HEK293 (cell line): Measurements from ENCODE around the gene NFKBIB.
A peak's percentile ranks its signal among the peaks of the same experiment; 100 is the strongest.

Experiments used
- CTCF ChIA-PET: fragments of 350-600 bp; formaldehyde crosslinking; extraction: SDS; loops from one replicate; lab custom pipeline; 2021; ENCODE audit warnings: antibody characterized with exemption; lab: Yijun Ruan, JAX
- POLR2A ChIA-PET: fragments of 300-600 bp; formaldehyde crosslinking; extraction: SDS; loops from one replicate; lab custom pipeline; 2020; ENCODE audit warnings: antibody characterized with exemption, inconsistent platforms; lab: Yijun Ruan, JAX
- H3K27ac ChIP-seq: fragments of 200-500 bp; sonication (Bioruptor generic); 2 replicates; pipeline ENCODE4 v1.5.1; 2014; ENCODE audit warnings: low read depth, low read length, control low read depth, inconsistent platforms; ENCODE audit errors: extremely low read depth
- H3K36me3 ChIP-seq, 2 experiments: fragments of 200-500 bp in 1 of 2; sonication (Bioruptor generic) in 1 of 2; 1 replicate in 1 of 2; 2 replicates in 1 of 2; pipeline ENCODE4 v1.5.1; 2014 to 2017; ENCODE audit warnings: inconsistent platforms in 2 of 2, low read length in 2 of 2; ENCODE audit not compliant: control insufficient read depth in 2 of 2, insufficient read depth in 1 of 2
- H3K4me1 ChIP-seq: fragments of 200-500 bp; sonication (Bioruptor generic); 2 replicates; pipeline ENCODE4 v1.5.1; 2014; ENCODE audit warnings: mild to moderate bottlenecking, low read length, inconsistent platforms; ENCODE audit not compliant: control insufficient read depth, insufficient read depth
- H3K4me3 ChIP-seq: 2 replicates; pipeline ENCODE4 v1.5.1; 2011; ENCODE audit warnings: low read depth, mild to moderate bottlenecking, control low read depth, low read length, moderate library complexity
- H3K9me3 ChIP-seq: fragments of 200-500 bp; sonication (Bioruptor generic); 2 replicates; pipeline ENCODE4 v1.5.1; 2014; ENCODE audit warnings: low read depth, low read length, inconsistent platforms; ENCODE audit not compliant: control insufficient read depth, insufficient read depth
- BCL11A ChIP-seq: fragments of 450-650 bp; formaldehyde crosslinking; IDR thresholded peaks from 2 replicates; pipeline ENCODE4 v1.5.1; 2016; ENCODE audit warnings: low read depth, missing biosample characterization, missing genetic modification characterization
- EGR2 ChIP-seq: fragments of 450-650 bp; formaldehyde crosslinking; IDR thresholded peaks from 2 replicates; pipeline ENCODE4 v1.5.1; 2016; ENCODE audit warnings: low read depth, missing biosample characterization, missing genetic modification characterization
- GLIS2 ChIP-seq: fragments of 450-650 bp; formaldehyde crosslinking; IDR thresholded peaks from 2 replicates; pipeline ENCODE4 v1.5.1; 2016; ENCODE audit warnings: missing biosample characterization, missing genetic modification characterization
- HOXD13 ChIP-seq: sonication (generic); formaldehyde crosslinking; IDR thresholded peaks from 2 replicates; pipeline ENCODE4 v1.8.0; 2022; ENCODE audit warnings: missing genetic modification reagents, borderline replicate concordance
- KLF1 ChIP-seq: fragments of 450-650 bp; formaldehyde crosslinking; IDR thresholded peaks from 2 replicates; pipeline ENCODE4 v1.5.1; 2016; ENCODE audit warnings: missing biosample characterization, missing genetic modification characterization
- KLF16 ChIP-seq: fragments of 450-650 bp; formaldehyde crosslinking; IDR thresholded peaks from 2 replicates; pipeline ENCODE4 v1.5.1; 2017; ENCODE audit warnings: missing biosample characterization, missing genetic modification characterization
- KLF7 ChIP-seq: fragments of 450-650 bp; formaldehyde crosslinking; IDR thresholded peaks from 2 replicates; pipeline ENCODE4 v1.5.1; 2016; ENCODE audit warnings: missing biosample characterization, missing genetic modification characterization, borderline replicate concordance
- MEIS1 ChIP-seq: sonication (generic); formaldehyde crosslinking; IDR thresholded peaks from 2 replicates; pipeline ENCODE4 v1.8.1; 2022; ENCODE audit warnings: missing genetic modification reagents, mild to moderate bottlenecking, borderline replicate concordance
- MZF1 ChIP-seq: fragments of 450-650 bp; formaldehyde crosslinking; IDR thresholded peaks from 2 replicates; pipeline ENCODE4 v1.5.1; 2017; ENCODE audit warnings: missing biosample characterization, missing genetic modification characterization, borderline replicate concordance
- OVOL3 ChIP-seq: fragments of 450-650 bp; formaldehyde crosslinking; IDR thresholded peaks from 2 replicates; pipeline ENCODE4 v1.5.1; 2016; ENCODE audit warnings: missing biosample characterization, missing genetic modification characterization
- TRIM28 ChIP-seq: IDR thresholded peaks from 2 replicates; pipeline ENCODE4 v1.6.1; 2011; ENCODE audit warnings: low read length, control low read depth, borderline replicate concordance
- WT1 ChIP-seq: fragments of 450-650 bp; formaldehyde crosslinking; IDR thresholded peaks from 2 replicates; pipeline ENCODE4 v1.5.1; 2016; ENCODE audit warnings: missing biosample characterization, missing genetic modification characterization
- ZBTB17 ChIP-seq: fragments of 450-650 bp; formaldehyde crosslinking; IDR thresholded peaks from 2 replicates; pipeline ENCODE4 v1.5.1; 2016; ENCODE audit warnings: missing biosample characterization, missing genetic modification characterization
- ZBTB21 ChIP-seq: fragments of 450-650 bp; formaldehyde crosslinking; IDR thresholded peaks from 2 replicates; pipeline ENCODE4 v1.5.1; 2017; ENCODE audit warnings: missing biosample characterization, missing genetic modification characterization
- ZNF112 ChIP-seq: fragments of 450-650 bp; formaldehyde crosslinking; IDR thresholded peaks from 2 replicates; pipeline ENCODE4 v1.5.0; 2017; ENCODE audit warnings: missing biosample characterization, missing genetic modification characterization
- ZNF114 ChIP-seq: fragments of 450-650 bp; formaldehyde crosslinking; IDR thresholded peaks from 2 replicates; pipeline ENCODE4 v1.5.0; 2017; ENCODE audit warnings: missing biosample characterization, missing genetic modification characterization
- ZNF174 ChIP-seq: fragments of 450-650 bp; formaldehyde crosslinking; IDR thresholded peaks from 2 replicates; pipeline ENCODE4 v1.5.0; 2017; ENCODE audit warnings: missing biosample characterization, mild to moderate bottlenecking, missing genetic modification characterization
- ZNF2 ChIP-seq: fragments of 450-650 bp; formaldehyde crosslinking; IDR thresholded peaks from 2 replicates; pipeline ENCODE4 v1.5.1; 2016; ENCODE audit warnings: missing biosample characterization, missing genetic modification characterization
- ZNF211 ChIP-seq: fragments of 450-650 bp; formaldehyde crosslinking; IDR thresholded peaks from 2 replicates; pipeline ENCODE4 v1.5.1; 2016; ENCODE audit warnings: low read depth, missing biosample characterization, missing genetic modification characterization
- ZNF366 ChIP-seq: fragments of 450-650 bp; formaldehyde crosslinking; conservative IDR thresholded peaks from 2 replicates; pipeline ENCODE4 v1.5.1; 2016; ENCODE audit warnings: missing biosample characterization, missing genetic modification characterization
- ZNF600 ChIP-seq: fragments of 450-650 bp; formaldehyde crosslinking; IDR thresholded peaks from 2 replicates; pipeline ENCODE4 v1.5.1; 2016; ENCODE audit warnings: missing biosample characterization, missing genetic modification characterization
- ZNF654 ChIP-seq: fragments of 450-650 bp; formaldehyde crosslinking; IDR thresholded peaks from 2 replicates; pipeline ENCODE4 v1.5.1; 2016; ENCODE audit warnings: low read depth, missing biosample characterization, missing genetic modification characterization
- ZNF658 ChIP-seq: fragments of 450-650 bp; formaldehyde crosslinking; IDR thresholded peaks from 2 replicates; pipeline ENCODE4; 2016; ENCODE audit warnings: missing biosample characterization, missing genetic modification characterization
- ZNF664 ChIP-seq: fragments of 450-650 bp; formaldehyde crosslinking; IDR thresholded peaks from 2 replicates; pipeline ENCODE4 v1.5.1; 2016; ENCODE audit warnings: missing biosample characterization, missing genetic modification characterization
- ZNF747 ChIP-seq: fragments of 450-650 bp; formaldehyde crosslinking; IDR thresholded peaks from 2 replicates; pipeline ENCODE4 v1.5.1; 2016; ENCODE audit warnings: missing biosample characterization, missing genetic modification characterization
- ZNF768 ChIP-seq: fragments of 450-650 bp; formaldehyde crosslinking; IDR thresholded peaks from 2 replicates; pipeline ENCODE4 v1.5.1; 2018; ENCODE audit warnings: missing biosample characterization, mild to moderate bottlenecking, missing genetic modification characterization
- ZSCAN16 ChIP-seq: fragments of 450-650 bp; formaldehyde crosslinking; IDR thresholded peaks from 2 replicates; pipeline ENCODE4 v1.5.1; 2016; ENCODE audit warnings: missing biosample characterization, missing genetic modification characterization
- ZSCAN23 ChIP-seq: fragments of 450-650 bp; formaldehyde crosslinking; IDR thresholded peaks from 2 replicates; pipeline ENCODE4 v1.5.1; 2016; ENCODE audit warnings: missing biosample characterization, missing genetic modification characterization
- ZXDB ChIP-seq: fragments of 450-650 bp; formaldehyde crosslinking; IDR thresholded peaks from 2 replicates; pipeline ENCODE4 v1.5.1; 2016; ENCODE audit warnings: missing biosample characterization, missing genetic modification characterization
- TF ChIP-seq, protein P1 (sequence below): fragments of 450-650 bp; formaldehyde crosslinking; IDR thresholded peaks from 2 replicates; pipeline ENCODE4 v1.5.1; 2016; ENCODE audit warnings: missing biosample characterization, missing genetic modification characterization, low read depth
- TF ChIP-seq, protein P2 (sequence below): fragments of 450-650 bp; formaldehyde crosslinking; IDR thresholded peaks from 2 replicates; pipeline ENCODE4 v1.5.1; 2016; ENCODE audit warnings: missing biosample characterization, missing genetic modification characterization
- TF ChIP-seq, protein P3 (sequence below): fragments of 450-650 bp; formaldehyde crosslinking; IDR thresholded peaks from 2 replicates; pipeline ENCODE4 v1.5.1; 2016; ENCODE audit warnings: missing biosample characterization, missing genetic modification characterization
- TF ChIP-seq, protein P4 (sequence below): fragments of 450-650 bp; formaldehyde crosslinking; IDR thresholded peaks from 2 replicates; pipeline ENCODE4 v1.5.1; 2016; ENCODE audit warnings: missing biosample characterization, missing genetic modification characterization

Gene NFKBIB

DNA sequence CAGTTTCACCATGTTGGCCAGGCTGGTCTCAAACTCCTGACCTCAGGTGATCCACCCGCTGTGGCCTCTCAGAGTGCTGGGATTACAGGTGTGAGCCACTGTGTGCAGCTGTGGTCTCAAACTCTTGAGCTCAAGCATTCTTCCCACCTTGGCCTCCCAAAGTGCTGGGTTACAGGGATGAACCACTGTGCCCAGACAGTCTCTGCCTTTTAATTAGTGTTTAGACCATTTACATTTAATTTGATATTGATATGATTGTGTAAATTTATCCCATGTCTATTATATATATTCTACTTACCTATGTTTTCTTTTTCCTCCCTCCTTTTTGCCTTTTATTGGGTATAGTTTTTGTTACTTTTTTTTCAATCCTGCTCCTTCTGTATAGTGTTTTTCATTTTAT is 1.9 kb downstream of the NFKBIB start:
- CTCF ChIA-PET: interaction anchor here (1.0 to 4.0 kb wide), 6 partner anchors 12 to 499 kb away, joined by 5 to 63 read pairs (median 6); partner anchors contain the start of genes FAM98C, MRPS12 and SARS2
- Histone ChIP-seq H3K9me3 (peaks cover 3% of the 10 kb centered on the region; the same call in 1 of the 2 replicates), H3K27ac (no peak overlapping the region), H3K36me3 (peaks cover 20 to 28% of the 10 kb centered on the region in 2 experiments), H3K4me3 (no peak overlapping the region), H3K4me1 (peaks cover 21% of the 10 kb centered on the region)
- POLR2A ChIA-PET: interaction anchor here (0.6 to 2.4 kb wide), 4 partner anchors 13 to 29 kb away, joined by 3 to 29 read pairs (median 7); partner anchors contain the start of genes MRPS12 and SARS2
- TF ChIP-seq ZNF600 (tag by site-specific recombination) (no peak), EGR2 (tag by site-specific recombination) (no peak), ZBTB17 (tag by site-specific recombination) (no peak), ZSCAN16 (0 out of 2 replicates have a peak, but pooled peaks have one; percentile 40), ZXDB (tag by site-specific recombination) (no peak), HOXD13 (CRISPR knock-in tag) (no peak), ZBTB21 (tag by site-specific recombination) (no peak), ZNF211 (tag by site-specific recombination) (no peak), ZNF174 (tag by site-specific recombination) (no peak), KLF7 (tag by site-specific recombination) (no peak), ZNF654 (tag by site-specific recombination) (no peak), BCL11A (tag by site-specific recombination) (no peak), ZNF112 (tag by site-specific recombination) (no peak), ZNF747 (tag by site-specific recombination) (no peak), ZNF2 (tag by site-specific recombination) (no peak), WT1 (tag by site-specific recombination) (no peak), KLF16 (tag by site-specific recombination) (0 out of 2 replicates have a peak, but pooled peaks have one; percentile 23), OVOL3 (tag by site-specific recombination) (no peak), ZNF114 (tag by site-specific recombination) (no peak), ZSCAN23 (tag by site-specific recombination) (no peak), KLF1 (tag by site-specific recombination) (no peak), ZNF768 (tag by site-specific recombination) (no peak), MZF1 (tag by site-specific recombination) (no peak), MEIS1 (no peak), ZNF658 (no peak), ZNF366 (tag by site-specific recombination) (no peak), TRIM28 (no peak), ZNF664 (peak; percentile 54; the same call in 1 of the 2 replicates), GLIS2 (tag by site-specific recombination) (no peak)
- TF ChIP-seq, protein P1, sequence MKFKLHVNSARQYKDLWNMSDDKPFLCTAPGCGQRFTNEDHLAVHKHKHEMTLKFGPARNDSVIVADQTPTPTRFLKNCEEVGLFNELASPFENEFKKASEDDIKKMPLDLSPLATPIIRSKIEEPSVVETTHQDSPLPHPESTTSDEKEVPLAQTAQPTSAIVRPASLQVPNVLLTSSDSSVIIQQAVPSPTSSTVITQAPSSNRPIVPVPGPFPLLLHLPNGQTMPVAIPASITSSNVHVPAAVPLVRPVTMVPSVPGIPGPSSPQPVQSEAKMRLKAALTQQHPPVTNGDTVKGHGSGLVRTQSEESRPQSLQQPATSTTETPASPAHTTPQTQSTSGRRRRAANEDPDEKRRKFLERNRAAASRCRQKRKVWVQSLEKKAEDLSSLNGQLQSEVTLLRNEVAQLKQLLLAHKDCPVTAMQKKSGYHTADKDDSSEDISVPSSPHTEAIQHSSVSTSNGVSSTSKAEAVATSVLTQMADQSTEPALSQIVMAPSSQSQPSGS (tag by site-specific recombination): no peak
- TF ChIP-seq, protein P2, sequence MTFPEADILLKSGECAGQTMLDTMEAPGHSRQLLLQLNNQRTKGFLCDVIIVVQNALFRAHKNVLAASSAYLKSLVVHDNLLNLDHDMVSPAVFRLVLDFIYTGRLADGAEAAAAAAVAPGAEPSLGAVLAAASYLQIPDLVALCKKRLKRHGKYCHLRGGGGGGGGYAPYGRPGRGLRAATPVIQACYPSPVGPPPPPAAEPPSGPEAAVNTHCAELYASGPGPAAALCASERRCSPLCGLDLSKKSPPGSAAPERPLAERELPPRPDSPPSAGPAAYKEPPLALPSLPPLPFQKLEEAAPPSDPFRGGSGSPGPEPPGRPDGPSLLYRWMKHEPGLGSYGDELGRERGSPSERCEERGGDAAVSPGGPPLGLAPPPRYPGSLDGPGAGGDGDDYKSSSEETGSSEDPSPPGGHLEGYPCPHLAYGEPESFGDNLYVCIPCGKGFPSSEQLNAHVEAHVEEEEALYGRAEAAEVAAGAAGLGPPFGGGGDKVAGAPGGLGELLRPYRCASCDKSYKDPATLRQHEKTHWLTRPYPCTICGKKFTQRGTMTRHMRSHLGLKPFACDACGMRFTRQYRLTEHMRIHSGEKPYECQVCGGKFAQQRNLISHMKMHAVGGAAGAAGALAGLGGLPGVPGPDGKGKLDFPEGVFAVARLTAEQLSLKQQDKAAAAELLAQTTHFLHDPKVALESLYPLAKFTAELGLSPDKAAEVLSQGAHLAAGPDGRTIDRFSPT (tag by site-specific recombination): 0 out of 2 replicates have a peak, but pooled peaks have one; percentile 6
- TF ChIP-seq, protein P3, sequence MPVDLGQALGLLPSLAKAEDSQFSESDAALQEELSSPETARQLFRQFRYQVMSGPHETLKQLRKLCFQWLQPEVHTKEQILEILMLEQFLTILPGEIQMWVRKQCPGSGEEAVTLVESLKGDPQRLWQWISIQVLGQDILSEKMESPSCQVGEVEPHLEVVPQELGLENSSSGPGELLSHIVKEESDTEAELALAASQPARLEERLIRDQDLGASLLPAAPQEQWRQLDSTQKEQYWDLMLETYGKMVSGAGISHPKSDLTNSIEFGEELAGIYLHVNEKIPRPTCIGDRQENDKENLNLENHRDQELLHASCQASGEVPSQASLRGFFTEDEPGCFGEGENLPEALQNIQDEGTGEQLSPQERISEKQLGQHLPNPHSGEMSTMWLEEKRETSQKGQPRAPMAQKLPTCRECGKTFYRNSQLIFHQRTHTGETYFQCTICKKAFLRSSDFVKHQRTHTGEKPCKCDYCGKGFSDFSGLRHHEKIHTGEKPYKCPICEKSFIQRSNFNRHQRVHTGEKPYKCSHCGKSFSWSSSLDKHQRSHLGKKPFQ (tag by site-specific recombination): no peak
- TF ChIP-seq, protein P4, sequence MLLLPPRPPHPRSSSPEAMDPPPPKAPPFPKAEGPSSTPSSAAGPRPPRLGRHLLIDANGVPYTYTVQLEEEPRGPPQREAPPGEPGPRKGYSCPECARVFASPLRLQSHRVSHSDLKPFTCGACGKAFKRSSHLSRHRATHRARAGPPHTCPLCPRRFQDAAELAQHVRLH (tag by site-specific recombination): 0 out of 2 replicates have a peak, but pooled peaks have one; percentile 36
